ENCODE measurements around the gene IPO4. TPM values are rescaled to one million over a fixed set of nuclear protein-coding genes. Genes with fewer than 3 reads are reported as not detected.

Gene IPO4
- total and polyA plus RNA-seq, 12 donors: 19.1 to 84.9 (median 42.8) TPM

DNA sequence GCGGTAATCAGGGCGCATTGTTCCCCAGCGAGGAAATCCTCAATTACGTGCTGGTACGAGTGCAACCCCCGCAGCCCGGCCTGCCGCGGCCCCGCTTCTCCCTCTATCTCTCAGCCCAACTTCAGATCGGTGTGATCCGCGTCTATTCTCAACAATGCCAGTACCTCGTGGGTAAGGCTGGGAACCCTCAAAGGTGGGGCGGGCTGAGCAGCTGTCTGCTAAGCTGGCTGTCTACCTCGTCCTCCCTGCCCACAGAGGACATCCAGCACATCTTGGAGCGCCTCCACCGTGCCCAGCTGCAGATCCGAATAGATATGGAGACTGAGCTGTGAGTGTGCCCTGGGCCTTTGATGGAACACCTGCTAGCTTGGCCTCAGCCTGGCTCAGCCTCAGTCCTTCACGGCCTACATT is 15.7 kb downstream of the IPO4 start:
- no peak overlapping the region for H3K27ac ChIP-seq
- no peak for DNase-seq

DNA sequence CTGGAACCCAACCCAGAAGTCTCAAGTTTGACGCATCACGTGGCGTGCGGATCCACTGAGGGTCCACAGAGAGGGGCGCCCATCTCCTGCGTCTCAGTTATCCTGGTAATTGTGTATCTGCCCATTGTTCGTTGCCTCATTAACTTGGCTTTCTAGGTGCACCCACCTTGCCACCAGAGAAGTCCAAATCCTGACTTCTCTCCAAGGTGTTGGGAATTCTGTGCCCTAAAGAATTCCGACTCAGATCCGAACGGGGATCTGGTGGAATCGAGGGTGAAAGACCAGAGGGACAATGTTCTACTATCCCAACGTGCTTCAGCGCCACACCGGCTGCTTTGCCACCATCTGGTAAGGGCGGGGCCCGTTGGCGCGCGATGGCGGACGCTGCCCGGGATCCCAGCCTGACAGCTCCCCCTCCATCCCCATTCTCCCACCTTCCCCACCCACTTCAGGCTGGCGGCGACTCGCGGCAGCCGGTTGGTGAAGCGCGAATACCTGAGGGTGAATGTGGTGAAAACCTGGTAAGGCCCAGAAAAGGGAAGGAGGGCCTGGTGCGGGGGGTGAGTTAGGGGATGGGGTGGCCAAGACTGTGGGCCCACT is 16.3 kb downstream of the IPO4 start:
- intact Hi-C loops (cut with DNase I): no loop called here
- Histone ChIP-seq H3K27me3 (no peaks in the 10 kb centered on the region), H3K9me3 (replicated peaks in 1 of 3) (no peaks in the 10 kb centered on the region), H3K4me3 (peak overlapping the region in 1 of 4 donors; percentile 38), H3K27ac (peak overlapping the region in 1 of 5 donors; percentile 54), H3K4me1 (replicated peaks in 1 of 2) (peaks cover 0 to 6% of the 10 kb centered on the region in 2 donors), H3K36me3 (replicated peaks in 1 of 2) (peaks cover 0 to 18% of the 10 kb centered on the region in 2 donors)
- 59 to 70% (median 65%) methylated on average over 21 to 30 of the region's 30 CpGs for WGBS, 4 donors
- no peak for DNase-seq
- TF ChIP-seq, protein P1, sequence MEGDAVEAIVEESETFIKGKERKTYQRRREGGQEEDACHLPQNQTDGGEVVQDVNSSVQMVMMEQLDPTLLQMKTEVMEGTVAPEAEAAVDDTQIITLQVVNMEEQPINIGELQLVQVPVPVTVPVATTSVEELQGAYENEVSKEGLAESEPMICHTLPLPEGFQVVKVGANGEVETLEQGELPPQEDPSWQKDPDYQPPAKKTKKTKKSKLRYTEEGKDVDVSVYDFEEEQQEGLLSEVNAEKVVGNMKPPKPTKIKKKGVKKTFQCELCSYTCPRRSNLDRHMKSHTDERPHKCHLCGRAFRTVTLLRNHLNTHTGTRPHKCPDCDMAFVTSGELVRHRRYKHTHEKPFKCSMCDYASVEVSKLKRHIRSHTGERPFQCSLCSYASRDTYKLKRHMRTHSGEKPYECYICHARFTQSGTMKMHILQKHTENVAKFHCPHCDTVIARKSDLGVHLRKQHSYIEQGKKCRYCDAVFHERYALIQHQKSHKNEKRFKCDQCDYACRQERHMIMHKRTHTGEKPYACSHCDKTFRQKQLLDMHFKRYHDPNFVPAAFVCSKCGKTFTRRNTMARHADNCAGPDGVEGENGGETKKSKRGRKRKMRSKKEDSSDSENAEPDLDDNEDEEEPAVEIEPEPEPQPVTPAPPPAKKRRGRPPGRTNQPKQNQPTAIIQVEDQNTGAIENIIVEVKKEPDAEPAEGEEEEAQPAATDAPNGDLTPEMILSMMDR (IDR thresholded peaks at IDR 0.05): no peak
- TF ChIP-seq POLR2A (IDR thresholded peaks at IDR 0.05): no peak

More for the DNA sequence above, 15.7 kb downstream of the IPO4 start:
- no peak overlapping the region for H3K4me3 ChIP-seq
- WGBS, 4 donors: 62 to 84% (median 83%) methylated on average over 5 to 20 of the region's 20 CpGs
- peaks cover 0 to 6% of the 10 kb centered on the region in 2 donors for H3K4me1 ChIP-seq (replicated peaks in 1 of 2)
- H3K9me3 ChIP-seq (replicated peaks in 1 of 3): no peaks in the 10 kb centered on the region
- intact Hi-C loops (cut with DNase I): no loop called here
- no peaks in the 10 kb centered on the region for H3K27me3 ChIP-seq
- H3K36me3 ChIP-seq (replicated peaks in 1 of 2): peaks cover 0 to 17% of the 10 kb centered on the region in 2 donors
- TF ChIP-seq, protein P1 (IDR thresholded peaks at IDR 0.05): no peak
- TF ChIP-seq POLR2A (IDR thresholded peaks at IDR 0.05): no peak

DNA sequence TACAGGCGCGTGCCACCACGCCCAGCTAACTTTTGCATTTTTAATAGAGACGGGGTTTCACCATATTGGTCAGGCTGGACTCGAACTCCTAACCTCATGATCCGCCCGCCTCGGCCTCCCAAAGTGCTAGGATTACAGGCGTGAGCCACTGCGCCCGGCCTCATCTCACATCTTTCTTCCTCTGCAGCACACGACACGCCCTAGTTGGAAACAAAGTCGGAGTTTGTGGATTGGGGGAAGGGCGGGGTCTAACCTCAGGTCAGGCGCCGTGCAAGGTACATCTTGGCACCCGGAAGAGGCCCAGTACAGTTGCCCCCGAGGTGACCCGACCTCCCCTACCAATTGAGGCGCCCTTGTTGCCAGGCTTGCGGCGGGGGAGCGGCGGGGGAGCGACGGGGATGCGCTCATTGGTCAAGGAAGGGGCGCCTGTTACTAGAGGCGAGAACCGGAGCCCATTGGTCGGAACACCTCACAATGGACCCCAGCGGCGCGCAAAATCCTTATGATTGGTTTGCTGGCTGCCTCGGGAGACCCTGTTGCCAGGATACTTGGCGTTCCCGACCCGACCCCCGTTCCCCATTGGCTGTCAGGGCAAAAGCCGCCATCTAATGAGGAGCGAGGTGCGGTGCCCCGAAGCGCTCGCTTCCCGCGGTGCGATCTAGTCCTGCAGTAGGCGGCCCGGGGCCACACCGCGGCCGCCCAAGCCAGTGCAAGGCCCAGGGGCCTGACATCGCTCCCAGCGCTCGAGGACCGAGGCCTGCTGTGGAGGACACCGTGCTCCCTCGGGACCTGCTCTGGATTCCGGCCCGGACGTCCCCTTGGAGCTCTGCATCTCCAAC is 17.0 kb downstream of the IPO4 start, which contains the start of gene REC8:
REC8 (plus strand) TSS at position 659 of the 839 bp plus-strand sequence. CDS start 473 bp downstream, outside the sequence.
- TF ChIP-seq, protein P1 (IDR thresholded peaks at IDR 0.05): no peak
- no peak for TF ChIP-seq POLR2A (IDR thresholded peaks at IDR 0.05)
- Histone ChIP-seq H3K27ac (peak within 1 kb of the TSS in 2 of 5 donors; percentile 45 to 54), H3K4me3 (peak within 1 kb of the TSS in 1 of 4 donors; percentile 38), H3K9me3 (replicated peaks in 1 of 3) (no peaks in the 10 kb centered on the region), H3K27me3 (no peaks in the 10 kb centered on the region), H3K36me3 (replicated peaks in 1 of 2) (peaks cover 0 to 18% of the 10 kb centered on the region in 2 donors), H3K4me1 (replicated peaks in 1 of 2) (peaks cover 0 to 6% of the 10 kb centered on the region in 2 donors)
- WGBS, 4 donors: 14 to 31% (median 26%) methylated on average over 21 to 63 of the region's 63 CpGs
- peak; percentile 69 to 98 (median 81) for DNase-seq
- intact Hi-C loops (cut with DNase I): no loop called here

DNA sequence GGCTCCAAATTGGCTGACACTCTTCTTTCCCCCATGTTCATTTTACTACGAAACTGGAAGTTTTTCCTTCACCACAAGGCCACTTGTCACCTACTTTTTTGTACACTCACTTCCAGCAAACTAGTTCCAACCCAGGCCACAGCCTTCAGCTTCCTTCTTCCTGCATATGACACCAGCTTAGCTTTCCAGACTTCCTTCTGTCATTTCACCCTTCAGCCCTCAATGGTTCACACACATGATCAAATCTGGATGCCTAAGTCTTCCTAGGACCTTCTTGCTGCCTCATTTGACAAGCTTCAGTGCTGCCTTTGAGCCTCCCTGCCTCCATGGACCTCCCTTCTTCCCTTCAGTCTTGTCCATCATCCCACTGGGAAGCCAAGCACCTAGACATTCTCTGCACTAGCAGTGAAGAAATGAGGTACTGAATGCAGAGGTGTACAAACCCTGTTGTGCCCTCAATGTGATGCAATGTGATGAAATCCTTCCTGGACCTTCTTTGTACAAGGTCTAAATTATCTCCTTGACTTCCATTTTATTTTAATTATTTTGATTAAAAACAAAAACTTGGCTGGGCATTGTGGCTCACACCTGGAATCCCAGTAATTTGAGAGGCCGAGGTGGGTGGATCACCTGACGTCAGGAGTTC is 21.0 kb downstream of the IPO4 start:
- WGBS, 4 donors: 71 to 82% (median 81%) methylated on average over 3 of the region's 3 CpGs
- Histone ChIP-seq H3K27me3 (no peaks in the 10 kb centered on the region), H3K4me3 (no peak overlapping the region), H3K4me1 (replicated peaks in 1 of 2) (peaks cover 0 to 17% of the 10 kb centered on the region in 2 donors), H3K27ac (no peak overlapping the region), H3K9me3 (replicated peaks in 1 of 3) (no peaks in the 10 kb centered on the region), H3K36me3 (replicated peaks in 1 of 2) (peaks cover 0 to 54% of the 10 kb centered on the region in 2 donors)
- intact Hi-C loops (cut with DNase I): no loop called here
- TF ChIP-seq, protein P1 (IDR thresholded peaks at IDR 0.05): no peak
- TF ChIP-seq POLR2A (IDR thresholded peaks at IDR 0.05): no peak
- no peak for DNase-seq
